Stimulated activated CD8-positive, alpha-beta memory T cell treated with anti-CD3 and anti-CD28 coated beads, Interleukin-15, amount 100 ng/mL, for 4 hours (primary cell): ENCODE measurements around the gene UNKL.

Source experiments
- DNase-seq, 2 donors: peaks; one replicate each; pipeline ENCODE4 v3.0.0-alpha.2; 2020; ENCODE audit warnings: low read depth in 2 of 2

Gene UNKL

DNA sequence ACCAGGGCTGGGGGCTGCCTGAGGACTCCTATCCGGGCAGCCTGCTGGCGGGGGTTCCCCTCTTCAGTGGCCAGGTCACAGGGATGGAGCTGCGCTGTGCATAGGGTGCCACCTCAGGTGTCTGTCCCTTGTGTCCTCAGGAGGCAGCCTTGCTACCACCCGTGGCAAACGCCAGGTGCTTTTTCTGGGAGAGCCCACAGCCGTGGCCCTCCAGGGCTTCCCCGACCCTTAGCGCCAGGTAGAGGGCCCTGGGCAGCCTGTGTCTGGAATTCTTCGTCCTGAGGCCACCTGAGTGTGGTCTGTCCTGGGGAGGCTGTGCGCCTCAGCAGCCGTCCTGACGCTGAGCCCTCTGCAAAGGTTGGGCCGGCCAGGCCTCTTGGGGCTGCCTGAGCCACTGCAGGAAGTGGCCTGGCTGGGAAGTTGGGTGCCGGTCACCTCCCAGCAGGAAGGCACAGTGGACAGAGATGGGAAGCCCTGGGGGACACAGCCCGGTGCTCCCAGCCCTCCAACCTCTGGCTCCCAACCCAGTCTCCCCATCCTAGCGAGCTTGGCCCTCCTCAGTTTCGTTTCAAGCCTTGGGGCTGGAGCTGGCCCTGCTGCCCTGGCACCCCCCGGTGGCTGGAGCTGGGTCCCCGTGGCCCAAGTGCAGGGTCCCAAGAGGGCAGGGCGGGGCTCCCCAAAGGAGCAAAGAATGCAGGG, 88.7 kb downstream of the UNKL start:
- DNase-seq = no peak

DNA sequence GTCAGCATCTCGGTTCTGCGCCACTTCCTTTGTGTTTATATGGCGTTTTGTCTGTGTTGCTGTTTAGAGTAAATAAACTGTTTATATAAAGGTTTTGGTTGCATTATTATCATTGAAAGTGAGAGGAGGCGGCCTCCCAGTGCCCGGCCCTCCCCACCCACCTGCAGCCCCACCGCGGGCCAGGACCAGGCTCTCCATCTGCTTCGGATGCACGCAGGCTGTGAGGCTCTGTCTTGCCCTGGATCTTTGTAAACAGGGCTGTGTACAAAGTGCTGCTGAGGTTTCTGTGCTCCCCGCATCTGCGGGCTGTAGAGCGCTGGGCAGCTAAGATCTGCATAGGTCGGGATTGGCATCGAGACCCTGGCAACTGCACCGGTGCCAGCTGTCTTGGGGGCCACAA, 89.2 kb downstream of the UNKL start:
- no peak for DNase-seq

DNA sequence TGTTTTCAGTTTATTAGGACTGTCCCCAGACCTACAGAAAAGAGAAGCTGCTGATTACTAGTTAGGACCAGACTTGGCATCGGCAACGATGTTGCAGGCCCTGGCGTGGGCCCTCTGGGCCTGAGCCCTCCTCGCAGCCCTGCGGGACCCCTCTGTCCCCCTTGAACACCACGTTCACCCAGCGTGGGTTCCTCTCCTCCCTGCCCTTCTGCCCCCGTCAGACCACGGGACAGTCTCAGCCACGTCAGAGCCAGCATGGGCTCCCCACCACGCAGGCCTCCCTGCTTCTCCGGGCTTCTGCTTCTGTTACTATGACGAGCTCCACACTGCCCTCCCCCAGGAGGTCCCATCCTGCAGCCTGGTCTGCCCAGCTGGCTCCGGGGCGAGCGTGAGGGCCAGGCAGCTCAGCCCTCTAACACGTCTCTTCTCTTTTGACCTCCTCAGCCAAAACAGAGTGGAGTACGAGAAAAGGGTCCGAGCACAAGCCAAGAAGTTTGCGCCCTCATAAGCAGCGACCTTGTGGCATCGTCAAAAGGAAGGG, 90.1 kb downstream of the UNKL start:
- DNase-seq = no peak

DNA sequence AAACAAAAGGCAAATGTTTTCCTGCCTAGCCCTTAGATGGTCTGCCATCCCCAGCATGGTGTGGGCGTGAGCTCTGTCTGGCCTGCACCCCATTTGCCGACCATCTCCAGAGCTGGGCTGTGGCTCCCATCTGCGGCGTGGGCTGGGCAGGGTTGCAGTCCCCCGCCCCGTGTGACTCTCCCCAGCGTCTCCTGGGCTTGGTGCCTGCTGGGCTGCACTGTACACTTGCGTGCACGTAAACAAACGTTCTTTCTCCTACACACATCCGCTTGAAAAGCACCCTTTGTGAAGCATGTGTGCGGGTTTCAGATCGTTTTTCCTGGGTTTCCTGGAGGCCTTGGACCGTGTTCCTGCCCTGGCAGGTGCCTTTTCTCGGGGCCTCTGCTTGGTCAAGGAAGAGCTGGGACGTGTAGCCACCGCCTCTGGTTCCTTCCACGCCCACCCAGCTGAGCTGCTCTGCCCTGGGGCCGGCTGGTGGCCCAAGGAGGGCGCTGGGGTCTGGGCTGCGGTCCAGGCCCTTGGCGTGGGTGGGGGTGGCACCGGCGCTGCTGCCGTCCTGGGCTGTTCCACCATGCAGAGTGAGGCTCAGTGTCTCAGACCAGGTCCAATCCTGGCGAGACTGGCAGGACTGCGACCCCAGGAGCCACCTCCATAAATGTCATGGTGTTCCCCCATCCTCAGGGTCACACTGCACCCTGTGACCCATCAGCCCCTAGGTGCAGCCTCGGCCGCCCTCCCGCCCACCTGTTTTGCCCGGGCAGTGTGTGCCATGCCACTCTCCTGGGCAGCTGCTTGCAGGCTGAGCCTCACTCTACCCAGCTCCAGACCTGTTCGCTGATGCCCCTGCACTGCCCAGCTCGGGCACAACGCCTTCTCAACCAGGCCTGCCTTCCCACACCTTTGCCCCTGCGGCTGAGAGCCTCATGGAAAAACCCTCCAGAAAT, 90.9 kb downstream of the UNKL start:
- DNase-seq = no peak

DNA sequence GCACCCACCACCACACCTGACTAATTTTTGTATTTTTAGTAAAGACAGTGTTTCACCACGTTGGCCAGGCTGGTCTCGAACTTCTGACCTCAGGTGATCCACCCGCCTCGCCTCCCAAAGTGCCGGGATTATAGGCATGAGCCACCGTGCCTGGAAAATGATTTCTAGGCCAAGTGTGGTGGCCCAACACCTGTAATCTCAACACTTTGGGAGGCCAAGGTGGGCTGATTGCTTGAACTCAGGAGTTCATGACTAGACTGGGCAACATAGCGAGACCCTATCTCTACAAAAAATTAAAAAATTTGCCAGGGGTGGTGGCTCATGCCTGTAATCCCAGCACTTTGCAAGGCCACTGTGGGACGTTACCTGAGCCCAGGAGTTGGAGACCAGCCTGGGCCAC, 92.1 kb downstream of the UNKL start:
- no peak for DNase-seq

DNA sequence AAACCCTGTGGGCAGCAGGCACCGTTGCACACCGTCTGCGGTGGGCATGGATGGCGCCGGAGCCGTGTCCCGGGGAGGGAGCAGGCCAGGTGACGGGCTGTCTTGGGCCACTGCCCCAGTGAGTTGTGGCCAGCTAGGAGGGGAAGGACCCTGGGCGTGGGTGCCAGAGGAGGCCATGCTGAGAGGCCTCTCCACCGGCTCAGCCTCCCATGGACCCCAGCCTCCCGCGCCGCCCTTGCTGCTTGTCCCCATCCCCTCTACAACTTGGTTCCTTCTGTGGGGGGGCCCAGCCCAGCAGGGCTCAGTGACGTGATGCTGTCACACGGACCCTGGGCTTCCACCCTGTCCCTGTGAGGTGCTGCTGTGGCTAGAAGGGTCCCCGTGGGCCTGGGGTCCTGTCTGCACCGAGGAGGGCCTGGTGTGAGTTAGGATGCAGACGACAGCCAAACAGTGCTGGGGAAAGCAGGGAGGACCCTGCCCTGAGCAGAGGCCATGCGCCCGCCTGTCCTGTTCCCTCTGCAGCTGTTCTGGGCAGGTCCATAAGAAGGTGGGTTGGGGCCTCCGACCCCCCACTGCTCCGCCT, 93.8 kb downstream of the UNKL start:
- no peak for DNase-seq

DNA sequence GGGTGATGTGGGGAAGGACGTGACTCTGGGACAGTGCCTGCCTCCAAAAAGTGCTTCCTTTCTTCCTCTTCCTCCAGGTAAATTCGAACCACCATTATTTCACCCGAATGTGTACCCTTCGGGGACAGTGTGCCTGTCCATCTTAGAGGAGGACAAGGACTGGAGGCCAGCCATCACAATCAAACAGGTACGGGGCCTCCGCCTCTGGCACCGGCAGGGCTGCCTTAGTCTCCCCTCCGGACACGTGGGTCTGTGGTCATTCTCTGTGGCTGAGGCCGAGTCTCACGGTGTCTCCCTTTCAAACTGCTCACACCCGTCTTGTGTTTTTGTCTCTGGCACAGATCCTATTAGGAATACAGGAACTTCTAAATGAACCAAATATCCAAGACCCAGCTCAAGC, 94.4 kb downstream of the UNKL start:
- DNase-seq = no peak

DNA sequence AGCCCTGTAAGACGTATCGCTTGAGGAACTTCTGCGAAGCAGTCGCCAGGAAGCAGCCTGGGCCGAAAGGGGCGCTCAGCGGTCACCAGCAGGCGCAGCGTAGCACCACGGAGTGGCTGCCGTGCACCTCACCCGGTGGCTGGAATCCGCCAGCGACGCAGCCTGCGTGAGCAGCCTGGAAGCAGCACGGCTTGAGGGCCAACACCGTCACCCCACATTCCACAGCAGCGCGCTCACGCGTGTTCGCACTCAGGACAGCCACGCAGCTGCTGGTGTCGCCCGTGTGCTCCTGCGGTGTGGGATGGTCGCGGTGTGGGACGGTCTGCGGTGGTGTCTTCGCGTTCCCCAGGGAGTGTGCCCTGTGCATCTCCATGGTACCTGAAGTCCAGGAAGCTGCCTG, 95.5 kb downstream of the UNKL start:
- DNase-seq = no peak

DNA sequence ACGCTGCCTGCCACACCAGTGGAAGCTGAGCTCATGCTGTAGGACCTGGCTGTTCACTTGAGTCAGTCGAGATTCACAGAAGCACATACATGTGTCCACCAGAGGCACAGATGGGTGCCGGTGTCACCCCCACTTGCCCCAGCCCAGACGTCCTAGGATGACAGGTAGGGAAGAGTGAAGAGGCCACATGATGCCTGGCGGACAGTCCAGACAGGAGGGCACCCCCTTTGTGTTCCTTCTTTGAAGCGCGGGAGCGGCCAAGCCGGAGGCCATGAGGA, 96.3 kb downstream of the UNKL start:
- DNase-seq = no peak

DNA sequence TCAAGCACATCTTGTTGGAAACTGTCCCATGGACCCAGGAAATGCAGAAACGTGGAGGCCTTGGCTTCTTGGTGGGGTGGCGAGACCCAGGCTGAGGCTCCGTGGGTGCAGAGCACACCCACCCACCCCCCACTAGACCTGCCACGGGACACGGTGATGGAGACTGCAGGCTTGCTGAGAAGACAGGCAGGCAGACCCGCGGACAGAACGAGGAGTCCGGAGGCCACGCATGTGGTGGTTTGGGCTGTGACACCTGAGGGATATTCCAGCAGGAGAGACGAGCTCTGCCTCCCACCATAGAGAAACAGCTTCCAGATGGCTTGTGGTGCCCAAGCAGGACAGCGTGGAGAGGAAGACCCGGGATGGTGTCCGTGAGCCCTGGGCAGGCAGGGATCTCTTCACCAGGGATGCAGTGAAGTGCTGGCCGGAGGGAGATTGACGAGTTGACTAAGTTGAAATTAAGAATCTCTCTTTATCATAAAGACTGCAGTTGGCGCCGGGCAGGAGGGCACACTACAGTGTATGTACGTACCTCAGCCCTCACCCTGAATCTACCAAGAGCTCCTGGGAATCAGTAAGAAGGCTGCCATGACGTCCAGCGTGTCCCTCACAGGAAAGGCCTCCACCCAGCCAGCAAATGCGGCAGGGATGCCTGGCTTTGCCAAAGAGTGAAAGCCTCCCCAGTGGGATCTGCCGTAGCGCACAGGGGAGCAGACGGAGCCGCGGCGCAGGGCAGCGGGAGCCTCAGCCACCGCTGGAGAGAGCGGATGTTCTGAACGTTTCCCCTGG, 96.8 kb downstream of the UNKL start:
- no peak for DNase-seq

DNA sequence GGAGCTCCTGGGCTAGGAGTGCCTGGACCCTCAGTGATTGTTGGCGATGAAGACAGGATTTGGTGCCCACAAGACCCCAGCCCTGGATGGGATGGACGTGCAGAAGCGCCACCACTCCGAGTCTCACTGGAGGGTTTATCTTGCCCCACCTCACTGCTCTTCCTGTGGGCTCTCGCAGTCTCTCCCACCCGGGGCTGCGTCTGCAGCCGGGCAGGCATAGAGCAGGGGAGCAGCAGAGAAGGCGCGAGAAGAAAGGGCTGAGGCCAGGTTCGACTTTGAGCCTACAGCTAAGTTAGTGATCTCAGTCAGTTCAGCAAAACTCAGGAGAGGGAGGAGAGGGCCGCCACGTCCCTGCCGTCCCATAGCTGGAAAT, 98.5 kb downstream of the UNKL start:
- DNase-seq = no peak

DNA sequence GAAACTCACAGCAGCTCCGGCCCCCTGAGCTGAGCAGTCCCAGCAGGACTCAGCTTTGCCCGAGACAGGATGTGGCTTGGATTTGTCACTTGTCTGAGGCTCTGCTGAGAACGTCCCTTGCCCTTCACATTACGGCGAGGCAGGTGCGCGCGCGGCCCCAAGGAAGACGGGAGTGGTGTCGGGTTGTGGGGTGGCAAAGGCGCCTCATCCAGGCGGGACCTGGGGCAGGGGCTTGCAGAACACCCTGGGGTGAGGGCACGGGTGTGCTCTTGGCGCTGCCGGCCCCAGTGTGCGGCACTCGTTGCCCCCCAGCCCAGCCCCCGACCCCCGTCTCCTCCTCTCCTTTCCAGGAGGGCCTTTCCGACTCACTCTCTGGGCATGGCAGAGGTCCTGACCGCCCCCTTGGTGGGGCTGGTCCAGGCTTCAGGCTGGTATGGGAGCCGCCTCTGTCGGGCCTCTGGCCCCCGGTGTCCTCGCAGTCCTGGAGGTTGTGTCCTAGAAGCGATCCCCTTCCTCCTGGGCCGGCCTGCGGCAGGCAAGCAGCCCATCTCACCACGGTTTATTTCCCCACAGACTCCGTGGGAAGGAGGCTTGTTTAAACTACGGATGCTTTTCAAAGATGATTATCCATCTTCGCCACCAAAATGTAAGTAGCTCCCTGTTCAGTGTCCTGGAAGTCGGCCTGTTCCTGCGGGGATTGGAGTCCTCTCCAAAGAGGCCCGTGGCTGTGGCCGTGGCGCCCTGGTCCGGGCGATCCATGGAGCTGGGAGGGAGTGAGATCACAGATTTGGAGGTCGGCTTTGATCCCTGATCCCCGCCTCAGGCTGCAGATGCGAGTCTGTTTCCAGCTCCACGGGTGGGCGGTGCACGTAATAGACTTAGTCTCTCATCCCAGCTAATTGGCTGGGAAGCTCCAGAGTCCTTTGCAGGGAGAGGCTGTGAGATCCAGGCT, 99.1 kb downstream of the UNKL start:
- DNase-seq = no peak

DNA sequence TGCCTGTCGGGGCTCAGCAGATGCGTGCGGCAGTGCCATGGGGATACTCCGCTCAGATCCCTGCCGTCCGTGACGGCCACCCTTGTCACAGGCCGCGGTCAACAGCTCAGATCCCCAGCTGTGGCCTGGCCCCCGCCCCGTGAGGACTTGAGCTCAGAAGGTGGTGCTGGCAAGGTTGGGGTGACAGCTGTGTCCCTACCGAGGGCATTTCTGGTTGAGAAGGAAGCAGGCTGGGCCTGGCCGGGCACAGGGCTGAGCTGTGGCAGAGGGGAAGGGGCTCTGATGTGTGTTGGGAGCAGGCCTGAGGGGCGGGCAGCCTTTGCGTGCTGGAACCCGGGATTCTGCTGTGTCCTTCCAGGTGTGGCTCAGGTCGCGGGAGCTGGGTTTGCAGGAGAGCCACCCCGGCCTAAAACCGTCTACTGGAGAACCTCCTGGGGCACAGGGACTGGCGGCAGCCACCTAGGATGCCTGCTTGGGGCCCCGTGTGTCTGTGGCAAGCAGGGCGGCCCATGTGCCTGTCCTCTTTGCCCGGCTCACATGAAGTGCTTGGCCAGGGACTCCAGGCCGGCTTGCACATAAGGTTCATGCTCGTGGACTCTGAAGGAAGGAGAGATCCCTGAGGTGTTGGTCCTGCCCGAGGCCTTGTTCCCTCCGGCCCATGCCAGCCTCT, 100.0 kb downstream of the UNKL start:
- no peak for DNase-seq

DNA sequence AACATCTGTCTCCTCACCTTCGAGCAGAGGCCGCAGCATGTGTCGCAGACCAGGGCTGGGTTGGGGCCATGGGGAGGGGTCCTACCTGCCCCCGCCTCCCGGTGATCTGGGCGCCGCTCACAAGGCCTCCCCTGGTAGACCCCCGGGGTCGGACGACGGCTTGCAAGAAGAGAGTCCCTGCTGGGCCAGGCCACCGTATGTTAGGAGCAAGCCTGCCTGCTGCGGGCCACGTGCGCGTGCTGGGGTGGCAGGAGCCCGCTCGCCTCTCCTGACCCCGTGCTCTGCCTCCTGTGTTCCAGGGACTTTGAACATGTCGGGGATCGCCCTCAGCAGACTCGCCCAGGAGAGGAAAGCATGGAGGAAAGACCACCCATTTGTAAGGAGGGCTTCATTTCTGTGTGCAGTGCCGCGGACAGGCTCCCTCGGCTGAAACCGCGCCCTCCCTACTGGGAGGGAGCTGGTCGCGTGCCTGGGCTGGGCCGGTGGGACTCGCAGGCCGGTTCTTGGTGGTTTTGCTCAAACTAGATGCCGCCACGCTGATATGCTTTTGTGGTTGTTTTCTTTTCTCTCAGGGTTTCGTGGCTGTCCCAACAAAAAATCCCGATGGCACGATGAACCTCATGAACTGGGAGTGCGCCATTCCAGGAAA, 100.7 kb downstream of the UNKL start:
- no peak for DNase-seq
